Right atrium auricular region (tissue), 2 donors: ENCODE data around the gene G6PD. TPM values are rescaled to one million over a fixed set of nuclear protein-coding genes. Genes with fewer than 3 reads are reported as not detected.

Source experiments
- DNase-seq: peaks from one replicate; pipeline ENCODE4 v3.0.0-alpha.2; 2019; ENCODE audit warnings: low spot score
- H3K27ac ChIP-seq, 2 donors: fragments of 200-600 bp; sonication (generic); 1 replicate in 1 of 2; 2 replicates in 1 of 2; pipeline ENCODE4 v1.5.1; 2016 to 2019
- H3K27me3 ChIP-seq, 2 donors: fragments of 200-600 bp; sonication (generic); one replicate each; pipeline versions ENCODE4 v1.5.1 to v1.6.0; 2017 to 2019
- H3K36me3 ChIP-seq: fragments of 200-600 bp; sonication (generic); one replicate; pipeline ENCODE4 v1.5.1; 2016
- H3K4me1 ChIP-seq, 2 donors: fragments of 200-600 bp; sonication (generic); one replicate each; pipeline versions ENCODE4 v1.5.1 to v1.6.0; 2017 to 2019
- H3K4me3 ChIP-seq, 2 donors: fragments of 200-600 bp; sonication (generic); 1 replicate in 1 of 2; 2 replicates in 1 of 2; pipeline ENCODE4 v1.5.1; 2017 to 2019; ENCODE audit warnings: mild to moderate bottlenecking in 1 of 2, moderate library complexity in 1 of 2
- H3K9me3 ChIP-seq, 2 donors: fragments of 200-600 bp; sonication (generic); one replicate each; pipeline ENCODE4 v1.5.1; 2019
- total RNA-seq, 2 donors: library from RNA; depleted of rRNA; stranded (reverse); fragments of >200 nt; gene quantifications; one replicate each; pipeline ENCODE4 v1.1.0, GENCODE V29; 2016
- TF ChIP-seq, protein P1 (sequence below), 2 donors: fragments of 200-600 bp; sonication (generic); IDR thresholded peaks; one replicate each; pipeline ENCODE4 v1.5.1; 2019; ENCODE audit warnings: antibody characterized with exemption in 2 of 2

G6PD gene
- total RNA-seq, 2 donors from 2014 or later = 14.9 to 42.2 TPM

DNA sequence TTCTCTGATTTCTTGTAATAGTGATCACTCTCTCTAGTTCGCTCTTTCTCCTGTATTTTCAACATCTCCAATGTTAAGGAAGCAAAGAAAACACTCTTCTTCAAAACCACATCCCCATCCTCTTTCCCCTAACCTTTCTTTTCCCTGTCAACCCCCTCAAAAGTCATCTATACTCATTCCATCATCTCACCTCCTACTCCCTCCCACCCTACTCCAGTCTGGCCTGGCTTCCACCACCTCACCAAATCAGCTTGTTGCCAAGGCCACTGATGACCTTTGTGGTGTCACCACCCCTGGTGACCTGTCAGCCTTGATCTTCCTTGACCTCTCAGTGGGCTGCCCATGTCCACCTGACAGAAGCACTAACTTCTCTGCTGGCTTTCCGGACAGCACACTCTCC, 32.9 kb downstream of the G6PD start:
- DNase-seq = no peak
- Histone ChIP-seq H3K4me1 (peaks cover 0 to 7% of the 10 kb centered on the region in 2 donors), H3K27me3 (no peaks in the 10 kb centered on the region), H3K4me3 (no peak overlapping the region), H3K36me3 (peaks cover 9% of the 10 kb centered on the region), H3K9me3 (no peaks in the 10 kb centered on the region), H3K27ac (no peak overlapping the region)
- TF ChIP-seq, protein P1, sequence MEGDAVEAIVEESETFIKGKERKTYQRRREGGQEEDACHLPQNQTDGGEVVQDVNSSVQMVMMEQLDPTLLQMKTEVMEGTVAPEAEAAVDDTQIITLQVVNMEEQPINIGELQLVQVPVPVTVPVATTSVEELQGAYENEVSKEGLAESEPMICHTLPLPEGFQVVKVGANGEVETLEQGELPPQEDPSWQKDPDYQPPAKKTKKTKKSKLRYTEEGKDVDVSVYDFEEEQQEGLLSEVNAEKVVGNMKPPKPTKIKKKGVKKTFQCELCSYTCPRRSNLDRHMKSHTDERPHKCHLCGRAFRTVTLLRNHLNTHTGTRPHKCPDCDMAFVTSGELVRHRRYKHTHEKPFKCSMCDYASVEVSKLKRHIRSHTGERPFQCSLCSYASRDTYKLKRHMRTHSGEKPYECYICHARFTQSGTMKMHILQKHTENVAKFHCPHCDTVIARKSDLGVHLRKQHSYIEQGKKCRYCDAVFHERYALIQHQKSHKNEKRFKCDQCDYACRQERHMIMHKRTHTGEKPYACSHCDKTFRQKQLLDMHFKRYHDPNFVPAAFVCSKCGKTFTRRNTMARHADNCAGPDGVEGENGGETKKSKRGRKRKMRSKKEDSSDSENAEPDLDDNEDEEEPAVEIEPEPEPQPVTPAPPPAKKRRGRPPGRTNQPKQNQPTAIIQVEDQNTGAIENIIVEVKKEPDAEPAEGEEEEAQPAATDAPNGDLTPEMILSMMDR (IDR thresholded peaks at IDR 0.05) = no peak

- Histone ChIP-seq H3K9me3 (no peaks in the 10 kb centered on the region), H3K27ac (no peak overlapping the region), H3K4me3 (no peak overlapping the region), H3K4me1 (peaks cover 0 to 7% of the 10 kb centered on the region in 2 donors), H3K36me3 (peaks cover 16% of the 10 kb centered on the region), H3K27me3 (no peaks in the 10 kb centered on the region)
- TF ChIP-seq, protein P1 (IDR thresholded peaks at IDR 0.05) = no peak
- DNase-seq = no peak
These were observed 33.6 kb downstream of the G6PD start for GRCh38 chrX:154512879-154513553.

DNA sequence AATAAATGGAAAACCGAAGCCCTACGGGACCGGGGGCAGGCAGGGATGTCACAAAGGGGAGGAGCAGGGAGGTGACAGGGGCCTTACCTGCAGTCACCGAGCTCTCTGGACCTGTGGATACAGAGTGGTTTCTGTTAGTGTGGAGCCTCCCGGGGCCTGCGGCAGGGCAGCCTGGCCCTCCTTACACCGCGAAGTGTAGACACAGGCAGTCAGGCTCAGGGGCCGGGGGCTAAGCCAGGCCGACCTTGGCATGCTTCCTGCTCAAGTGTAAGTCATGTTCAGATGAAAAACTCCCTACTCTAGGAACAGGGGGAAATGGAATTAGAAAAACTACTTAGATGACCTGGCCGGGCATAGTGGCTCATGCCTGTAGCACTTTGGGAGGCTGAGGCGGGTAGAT, 34.9 kb downstream of the G6PD start:
- DNase-seq = no peak
- H3K9me3 ChIP-seq = no peaks in the 10 kb centered on the region
- TF ChIP-seq, protein P1 (IDR thresholded peaks at IDR 0.05) = no peak
- no peak overlapping the region for H3K27ac ChIP-seq
- H3K4me1 ChIP-seq = peaks cover 0 to 1% of the 10 kb centered on the region in 2 donors
- peaks cover 27% of the 10 kb centered on the region for H3K36me3 ChIP-seq
- H3K27me3 ChIP-seq = no peaks in the 10 kb centered on the region
- no peak overlapping the region for H3K4me3 ChIP-seq

DNA sequence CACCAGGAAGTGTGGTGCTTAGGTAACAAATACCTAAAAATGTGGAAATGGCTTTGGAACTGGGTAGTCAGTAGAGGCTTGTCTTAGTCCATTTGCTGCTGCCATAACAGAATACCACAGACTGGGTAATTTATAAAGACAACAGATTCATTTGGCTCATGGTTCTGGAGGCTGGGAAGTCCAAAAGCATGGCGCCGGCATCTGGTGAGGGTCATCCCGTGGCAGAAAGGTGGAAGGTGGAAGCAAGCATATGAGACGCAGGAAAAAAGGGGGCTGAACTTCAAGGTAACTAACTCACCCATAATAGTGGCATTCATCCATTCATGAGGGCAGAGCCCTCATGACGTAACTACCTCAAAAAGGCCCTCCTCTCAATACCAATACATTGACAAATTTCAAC, 37.2 kb downstream of the G6PD start:
- H3K36me3 ChIP-seq = peaks cover 30% of the 10 kb centered on the region
- no peaks in the 10 kb centered on the region for H3K9me3 ChIP-seq
- H3K27me3 ChIP-seq = no peaks in the 10 kb centered on the region
- H3K4me3 ChIP-seq = no peak overlapping the region
- no peak overlapping the region for H3K27ac ChIP-seq
- TF ChIP-seq, protein P1 (IDR thresholded peaks at IDR 0.05) = no peak
- H3K4me1 ChIP-seq = no peaks in the 10 kb centered on the region
- DNase-seq = no peak

GRCh38 chrX:154508384-154508745, 38.3 kb downstream of the G6PD start:
- TF ChIP-seq, protein P1 (IDR thresholded peaks at IDR 0.05) = no peak
- H3K4me3 ChIP-seq = no peak overlapping the region
- no peaks in the 10 kb centered on the region for H3K9me3 ChIP-seq
- no peaks in the 10 kb centered on the region for H3K4me1 ChIP-seq
- H3K27me3 ChIP-seq = no peaks in the 10 kb centered on the region
- peaks cover 30% of the 10 kb centered on the region for H3K36me3 ChIP-seq
- no peak overlapping the region for H3K27ac ChIP-seq
- no peak for DNase-seq
